Stimulated activated CD8-positive, alpha-beta memory T cell treated with anti-CD3 and anti-CD28 coated beads, Interleukin-7, amount 100 ng/mL, for 1 hour (primary cell): ENCODE data around the gene FKBP6.
"Not testable (repeated sequence)": the region's sequence is repeated elsewhere in the genome, so short reads cannot be mapped to it uniquely, and the experiment has no call there.

Experiments used
- DNase-seq, 2 donors: peaks; one replicate each; pipeline ENCODE4 v3.0.0-alpha.2; 2020; ENCODE audit warnings: low read depth in 2 of 2

The FKBP6 gene

GRCh38 chr7:73327922-73328321, at the start of gene FKBP6, which contains the start of gene TRIM50:
FKBP6 (plus strand) TSS chr7:73328161; CDS start chr7:73328429, 268 bp downstream.
TRIM50 (minus strand) TSS chr7:73328082; CDS start chr7:73324787, 3,295 bp downstream.
- DNase-seq: not testable (repeated sequence)

GRCh38 chr7:73297235-73297634, 30.7 kb upstream of the FKBP6 start:
- not testable (repeated sequence) for DNase-seq

- not testable (repeated sequence) for DNase-seq
These were observed 30.3 kb upstream of the FKBP6 start for GRCh38 chr7:73297706-73298105.

GRCh38 chr7:73299812-73300211, 28.1 kb upstream of the FKBP6 start:
- not testable (repeated sequence) for DNase-seq

GRCh38 chr7:73301108-73301507, 26.9 kb upstream of the FKBP6 start:
- DNase-seq: not testable (repeated sequence)

- DNase-seq: not testable (repeated sequence)
These were observed 25.1 kb upstream of the FKBP6 start for GRCh38 chr7:73302846-73303245.

GRCh38 chr7:73303546-73303945, 24.4 kb upstream of the FKBP6 start:
- DNase-seq: no peak

GRCh38 chr7:73304071-73304470, 23.9 kb upstream of the FKBP6 start:
- DNase-seq: no peak

GRCh38 chr7:73304612-73305387, 23.2 kb upstream of the FKBP6 start:
- DNase-seq: not testable (repeated sequence)

- DNase-seq: no peak
These were observed 20.5 kb upstream of the FKBP6 start for GRCh38 chr7:73307436-73307835.

- DNase-seq: no peak
These were observed 19.8 kb upstream of the FKBP6 start for GRCh38 chr7:73308074-73308664.

GRCh38 chr7:73308665-73309214, 19.2 kb upstream of the FKBP6 start, which contains the start of gene NSUN5:
NSUN5 (minus strand) TSS chr7:73308826; CDS start chr7:73308790, 36 bp downstream.
- peak; percentile 66 to 76 for DNase-seq

- not testable (repeated sequence) for DNase-seq
These were observed 16.5 kb upstream of the FKBP6 start for GRCh38 chr7:73311421-73311820.

GRCh38 chr7:73312831-73313520, 15.0 kb upstream of the FKBP6 start:
- DNase-seq: no peak

GRCh38 chr7:73313521-73313906, 14.4 kb upstream of the FKBP6 start:
- DNase-seq: no peak

GRCh38 chr7:73314271-73314670, 13.7 kb upstream of the FKBP6 start:
- no peak for DNase-seq

GRCh38 chr7:73316521-73316920, 11.4 kb upstream of the FKBP6 start:
- no peak for DNase-seq

GRCh38 chr7:73318656-73319204, 9.2 kb upstream of the FKBP6 start:
- not testable (repeated sequence) for DNase-seq

GRCh38 chr7:73319541-73319940, 8.4 kb upstream of the FKBP6 start:
- not testable (repeated sequence) for DNase-seq

- not testable (repeated sequence) for DNase-seq
These were observed 8.0 kb upstream of the FKBP6 start for GRCh38 chr7:73320009-73320408.

GRCh38 chr7:73323434-73324080, 4.4 kb upstream of the FKBP6 start:
- not testable (repeated sequence) for DNase-seq
